ENCODE measurements around the gene TTC32.
"Not testable (repeated sequence)": the region's sequence is repeated elsewhere in the genome, so short reads cannot be mapped to it uniquely, and the experiment has no call there.

DNA sequence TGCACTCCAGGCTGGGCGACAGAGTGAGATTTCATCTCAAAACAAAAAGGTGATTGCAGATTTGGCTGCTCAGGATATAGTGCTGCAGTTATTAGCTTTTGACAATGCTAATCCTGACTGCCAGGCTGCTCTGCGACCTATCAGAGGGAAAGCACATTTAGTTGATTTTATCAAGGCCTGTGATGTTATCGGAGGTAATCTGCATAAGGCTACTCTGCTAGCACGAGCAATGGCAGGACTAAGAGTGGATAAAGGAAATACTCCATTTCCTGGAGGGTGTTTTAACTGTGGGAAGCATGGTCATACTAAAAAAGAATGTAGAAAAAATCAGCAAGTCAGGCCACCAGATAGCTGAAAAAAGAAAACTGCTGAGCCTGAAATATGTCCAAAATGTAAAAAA is 22.7 kb upstream of the TTC32 start:
- TF ChIP-seq EZH2phosphoT487 (IDR thresholded peaks at IDR 0.05; ENCODE audit: low read length); EZH2 (optimal IDR thresholded peaks at IDR 0.05; ENCODE audit: low read depth, low read length): not testable (repeated sequence)
- TF ChIP-seq, protein P1, sequence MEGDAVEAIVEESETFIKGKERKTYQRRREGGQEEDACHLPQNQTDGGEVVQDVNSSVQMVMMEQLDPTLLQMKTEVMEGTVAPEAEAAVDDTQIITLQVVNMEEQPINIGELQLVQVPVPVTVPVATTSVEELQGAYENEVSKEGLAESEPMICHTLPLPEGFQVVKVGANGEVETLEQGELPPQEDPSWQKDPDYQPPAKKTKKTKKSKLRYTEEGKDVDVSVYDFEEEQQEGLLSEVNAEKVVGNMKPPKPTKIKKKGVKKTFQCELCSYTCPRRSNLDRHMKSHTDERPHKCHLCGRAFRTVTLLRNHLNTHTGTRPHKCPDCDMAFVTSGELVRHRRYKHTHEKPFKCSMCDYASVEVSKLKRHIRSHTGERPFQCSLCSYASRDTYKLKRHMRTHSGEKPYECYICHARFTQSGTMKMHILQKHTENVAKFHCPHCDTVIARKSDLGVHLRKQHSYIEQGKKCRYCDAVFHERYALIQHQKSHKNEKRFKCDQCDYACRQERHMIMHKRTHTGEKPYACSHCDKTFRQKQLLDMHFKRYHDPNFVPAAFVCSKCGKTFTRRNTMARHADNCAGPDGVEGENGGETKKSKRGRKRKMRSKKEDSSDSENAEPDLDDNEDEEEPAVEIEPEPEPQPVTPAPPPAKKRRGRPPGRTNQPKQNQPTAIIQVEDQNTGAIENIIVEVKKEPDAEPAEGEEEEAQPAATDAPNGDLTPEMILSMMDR (IDR thresholded peaks at IDR 0.05; ENCODE audit: low read length) = not testable (repeated sequence)
